Lower lobe of right lung (tissue), 2 donors: ENCODE measurements around the gene NR1D2. TPM values are rescaled to one million over a fixed set of nuclear protein-coding genes. Genes with fewer than 3 reads are reported as not detected.
"Not testable (repeated sequence)": the region's sequence is repeated elsewhere in the genome, so short reads cannot be mapped to it uniquely, and the experiment has no call there.

Source experiments
- ATAC-seq, 2 donors: fragments of 200-7000 bp; cut with Tn5 transposase; one replicate each; pipeline ENCODE4 v1.9.1; 2020 to 2022; ENCODE audit warnings: mild to moderate bottlenecking in 2 of 2, moderate library complexity in 2 of 2
- DNase-seq: peaks from one replicate; pipeline ENCODE4 v3.0.0-alpha.2; 2020
- H3K27ac ChIP-seq: fragments of 200-600 bp; one replicate; pipeline ENCODE4 v1.8.0; 2022
- H3K27me3 ChIP-seq: fragments of 200-600 bp; one replicate; pipeline ENCODE4 v1.8.0; 2022; ENCODE audit warnings: low read depth
- H3K36me3 ChIP-seq: fragments of 200-600 bp; one replicate; pipeline ENCODE4 v1.8.0; 2022; ENCODE audit warnings: mild to moderate bottlenecking
- H3K4me1 ChIP-seq: fragments of 200-600 bp; one replicate; pipeline ENCODE4 v1.8.0; 2022
- H3K4me3 ChIP-seq: fragments of 200-600 bp; one replicate; pipeline ENCODE4 v1.8.0; 2022; ENCODE audit warnings: mild to moderate bottlenecking
- H3K9me3 ChIP-seq: fragments of 200-600 bp; one replicate; pipeline ENCODE4 v1.8.0; 2022
- intact Hi-C: fragments of 100-400 bp; cut with DNase I; formaldehyde crosslinking; loops from one replicate; pipeline ENCODE4 v1.11.0; 2022
- total RNA-seq: library from RNA; stranded (reverse); fragmentation: NEBNext Ultra II Directional; extraction: Animal tissue kit (Norgen Biotek cat#: 25700); gene quantifications from one replicate; pipeline ENCODE4 v1.2.1, GENCODE V29; 2021
- TF ChIP-seq, protein P1 (sequence below): fragments of 200-600 bp; IDR thresholded peaks from one replicate; pipeline ENCODE4 v1.8.0; 2022; ENCODE audit warnings: antibody characterized with exemption, mild to moderate bottlenecking
- donor health status: DM: no; HTN: yes; CAD: no; lungs with severe emphysema.

The NR1D2 gene
- total RNA-seq, 1 donor from 2014 or later: 53.7 TPM

DNA sequence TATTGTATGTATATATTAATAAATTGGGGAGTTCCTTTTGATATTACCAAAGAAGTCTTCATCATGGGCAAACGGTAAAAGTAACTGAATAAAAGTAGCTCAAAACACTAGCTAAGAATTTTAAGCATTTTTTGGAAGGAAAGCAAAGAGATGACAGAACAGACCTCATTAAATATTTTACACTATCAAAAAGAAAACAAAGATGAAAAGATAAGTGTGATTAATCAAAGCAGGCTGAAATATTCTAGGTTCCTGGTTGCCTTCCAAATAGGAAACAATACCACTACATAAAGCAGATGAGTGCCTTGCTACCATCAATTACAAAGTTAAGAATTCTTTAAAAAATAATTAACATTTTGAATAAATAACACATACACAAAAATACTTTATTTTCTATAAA lies 31.9 kb upstream of the NR1D2 start:
- Histone ChIP-seq H3K36me3 (peaks cover 29% of the 10 kb centered on the region), H3K27me3 (no peaks in the 10 kb centered on the region), H3K9me3 (no peaks in the 10 kb centered on the region), H3K4me3 (no peak overlapping the region), H3K4me1 (peaks cover 22% of the 10 kb centered on the region), H3K27ac (no peak overlapping the region)
- intact Hi-C loops: no loop called here
- DNase-seq (no peak), ATAC-seq (no peak)
- TF ChIP-seq, protein P1, sequence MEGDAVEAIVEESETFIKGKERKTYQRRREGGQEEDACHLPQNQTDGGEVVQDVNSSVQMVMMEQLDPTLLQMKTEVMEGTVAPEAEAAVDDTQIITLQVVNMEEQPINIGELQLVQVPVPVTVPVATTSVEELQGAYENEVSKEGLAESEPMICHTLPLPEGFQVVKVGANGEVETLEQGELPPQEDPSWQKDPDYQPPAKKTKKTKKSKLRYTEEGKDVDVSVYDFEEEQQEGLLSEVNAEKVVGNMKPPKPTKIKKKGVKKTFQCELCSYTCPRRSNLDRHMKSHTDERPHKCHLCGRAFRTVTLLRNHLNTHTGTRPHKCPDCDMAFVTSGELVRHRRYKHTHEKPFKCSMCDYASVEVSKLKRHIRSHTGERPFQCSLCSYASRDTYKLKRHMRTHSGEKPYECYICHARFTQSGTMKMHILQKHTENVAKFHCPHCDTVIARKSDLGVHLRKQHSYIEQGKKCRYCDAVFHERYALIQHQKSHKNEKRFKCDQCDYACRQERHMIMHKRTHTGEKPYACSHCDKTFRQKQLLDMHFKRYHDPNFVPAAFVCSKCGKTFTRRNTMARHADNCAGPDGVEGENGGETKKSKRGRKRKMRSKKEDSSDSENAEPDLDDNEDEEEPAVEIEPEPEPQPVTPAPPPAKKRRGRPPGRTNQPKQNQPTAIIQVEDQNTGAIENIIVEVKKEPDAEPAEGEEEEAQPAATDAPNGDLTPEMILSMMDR: no peak

DNA sequence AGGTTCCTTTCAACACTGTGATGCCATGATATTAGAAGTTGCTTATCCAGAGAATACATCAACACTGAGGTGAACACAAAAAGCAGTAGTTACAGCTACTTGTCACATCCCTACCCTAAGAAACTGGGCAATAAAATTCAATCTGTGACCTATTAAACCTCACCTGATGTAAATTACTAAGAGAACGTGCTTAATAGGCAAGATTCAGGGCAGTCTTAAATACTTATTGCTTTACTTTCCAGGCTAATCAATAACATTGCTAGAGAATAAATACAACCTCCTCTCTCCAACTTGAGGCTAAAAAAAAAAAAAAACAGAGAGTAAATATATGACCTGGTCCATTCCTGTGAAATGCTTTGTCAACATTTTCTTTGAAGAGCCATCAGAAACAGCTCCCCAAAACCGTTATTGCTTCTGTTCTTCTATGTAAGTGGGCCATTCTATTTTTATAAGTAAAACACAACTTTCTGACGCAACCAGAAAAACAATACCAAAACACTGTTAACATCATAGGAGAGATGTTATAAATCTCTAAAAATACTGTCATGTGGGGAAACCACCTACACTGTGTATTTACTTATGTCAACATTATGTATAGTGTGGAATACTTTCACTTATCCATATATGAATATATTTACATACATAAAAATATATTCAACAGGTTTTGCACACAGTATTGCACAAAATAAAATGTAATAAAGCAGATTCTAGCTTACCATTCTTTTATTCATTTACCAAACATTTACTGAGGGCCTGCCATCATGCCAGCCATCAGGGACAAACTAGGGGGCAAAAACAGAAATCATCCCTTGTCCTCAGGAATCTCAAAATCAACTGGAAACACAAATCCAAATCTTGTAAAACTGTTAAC lies 31.0 kb upstream of the NR1D2 start:
- Histone ChIP-seq H3K9me3 (no peaks in the 10 kb centered on the region), H3K4me1 (peaks cover 31% of the 10 kb centered on the region), H3K27ac (no peak overlapping the region), H3K36me3 (peaks cover 32% of the 10 kb centered on the region), H3K27me3 (no peaks in the 10 kb centered on the region), H3K4me3 (no peak overlapping the region)
- ATAC-seq: no peak
- DNase-seq: no peak
- intact Hi-C loops: no loop called here
- TF ChIP-seq, protein P1: no peak

DNA sequence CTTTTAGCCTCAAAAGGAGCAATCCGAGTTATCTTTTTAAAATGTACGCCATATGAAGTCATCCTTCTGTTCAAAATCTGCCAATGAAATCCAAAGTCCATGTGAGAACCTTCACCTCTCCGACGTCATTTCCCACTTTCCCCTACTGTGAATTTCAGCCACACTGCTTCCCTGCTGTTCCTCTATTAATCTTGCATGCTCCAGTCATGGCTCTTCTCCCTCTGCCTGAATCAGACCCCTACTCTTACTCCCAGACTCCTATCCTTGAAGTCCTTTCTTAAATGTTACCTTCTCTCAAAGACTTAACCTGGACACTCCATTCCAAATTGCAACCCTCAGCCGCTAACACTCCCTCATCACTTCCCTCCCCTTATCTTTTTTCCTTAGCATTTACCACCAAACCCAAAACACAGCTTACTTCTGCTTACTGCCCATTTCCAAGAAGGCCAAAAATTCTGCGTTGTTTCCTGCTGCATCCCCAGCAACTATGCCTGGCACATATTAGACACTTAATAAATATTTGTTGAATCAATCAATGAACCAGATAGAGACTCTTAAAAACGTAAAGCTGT lies 29.5 kb upstream of the NR1D2 start:
- H3K9me3 ChIP-seq: no peaks in the 10 kb centered on the region
- H3K4me1 ChIP-seq: peaks cover 43% of the 10 kb centered on the region
- H3K27me3 ChIP-seq: no peaks in the 10 kb centered on the region
- peak overlapping the region; percentile 94 for H3K4me3 ChIP-seq
- TF ChIP-seq, protein P1: no peak
- intact Hi-C loops: no loop called here
- DNase-seq (no peak), ATAC-seq (no peak)
- peak overlapping the region; percentile 92 for H3K27ac ChIP-seq
- H3K36me3 ChIP-seq: peaks cover 32% of the 10 kb centered on the region

DNA sequence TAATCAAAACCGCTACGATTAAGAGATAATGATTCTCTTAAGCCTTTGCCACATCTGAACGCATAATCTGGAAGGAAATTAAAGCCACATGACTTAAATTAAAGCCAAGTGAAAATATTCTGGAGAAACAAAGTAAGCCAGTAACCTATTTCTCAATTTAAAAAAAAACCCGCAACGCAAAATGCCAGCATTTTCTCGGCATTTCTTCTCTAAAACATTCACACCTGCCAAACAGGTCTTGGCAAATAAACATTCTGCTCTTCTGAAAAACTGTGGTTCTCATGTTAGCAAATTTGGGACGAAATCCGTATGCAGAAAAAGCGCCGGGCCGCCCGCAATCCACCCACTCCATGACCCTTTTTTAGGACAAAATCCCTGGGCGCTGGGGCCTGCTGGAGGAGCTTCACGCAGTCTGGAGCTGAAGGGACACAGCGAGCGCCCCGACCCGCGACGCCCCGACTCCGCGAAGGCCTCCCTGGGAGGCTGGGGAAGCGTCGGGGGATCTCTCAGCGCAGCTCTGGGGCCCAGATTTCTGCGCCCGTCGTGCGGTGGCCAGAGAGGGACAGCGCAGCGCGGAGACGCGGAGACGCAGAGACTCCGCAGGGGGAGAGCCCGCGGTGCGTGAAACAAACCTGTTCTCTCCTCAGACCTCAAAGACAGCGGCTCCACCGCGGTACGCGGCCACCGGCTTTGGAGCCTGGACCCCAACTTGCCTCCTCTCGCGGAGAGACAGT lies 28.8 kb upstream of the NR1D2 start:
- Histone ChIP-seq H3K9me3 (no peaks in the 10 kb centered on the region), H3K27ac (peak overlapping the region; percentile 92), H3K27me3 (no peaks in the 10 kb centered on the region), H3K36me3 (peaks cover 33% of the 10 kb centered on the region), H3K4me3 (peak overlapping the region; percentile 94), H3K4me1 (peaks cover 44% of the 10 kb centered on the region)
- DNase-seq: no peak
- peak; percentile 69 to 77 for ATAC-seq
- TF ChIP-seq, protein P1: no peak
- intact Hi-C loops: no loop called here

DNA sequence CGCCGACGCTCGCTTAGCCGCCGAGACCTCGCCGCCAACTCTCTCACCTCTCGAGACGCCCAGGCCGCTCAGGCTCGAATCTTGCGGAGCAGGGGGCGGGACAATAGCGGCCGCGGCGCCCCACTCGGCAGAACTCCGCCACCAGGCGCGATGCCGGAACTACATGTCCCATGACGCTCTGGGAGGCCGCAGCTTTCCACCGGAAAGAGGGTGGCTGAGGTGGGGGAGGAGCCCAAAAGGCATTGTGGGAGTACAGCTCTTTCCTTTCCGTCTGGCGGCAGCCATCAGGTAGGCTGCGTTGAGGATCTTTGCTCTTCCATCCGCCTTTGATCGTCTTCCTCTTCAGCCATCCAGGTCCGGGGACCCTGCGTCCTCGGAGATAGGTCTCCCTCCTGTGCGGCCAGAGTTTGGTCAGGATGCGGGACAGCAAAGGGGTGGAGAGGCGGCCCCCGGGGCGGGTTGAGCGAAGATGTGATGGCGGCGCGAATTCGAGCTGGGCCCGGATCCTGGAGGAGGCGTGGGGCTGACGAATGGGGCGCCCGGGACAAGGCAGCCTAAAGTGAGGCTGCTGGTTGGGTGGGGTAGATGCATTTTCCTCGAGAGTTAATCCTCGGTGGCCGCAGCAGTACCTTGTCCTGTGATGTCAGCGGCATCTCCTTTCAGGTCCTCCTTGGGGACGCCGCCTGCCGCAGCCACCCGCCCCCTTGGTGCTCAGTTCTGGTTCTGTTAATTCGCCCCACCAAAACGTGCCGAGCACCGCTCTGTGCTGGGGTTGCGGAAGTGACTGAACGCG lies 28.0 kb upstream of the NR1D2 start, which contains the start of the genes NKIRAS1 and RPL15:
TSS of gene NKIRAS1 (minus strand) at position 105 of the 793 bp plus-strand sequence. CDS start 6,086 bp downstream, outside the sequence.
TSS of gene RPL15 (plus strand) at position 247 of the 793 bp plus-strand sequence. CDS start 728 bp downstream, outside the sequence.
- intact Hi-C loops: no loop called here
- Histone ChIP-seq H3K4me1 (peaks cover 44% of the 10 kb centered on the region), H3K4me3 (peak within 1 kb of the TSS; percentile 94), H3K27me3 (no peaks in the 10 kb centered on the region), H3K36me3 (peaks cover 40% of the 10 kb centered on the region), H3K9me3 (no peaks in the 10 kb centered on the region), H3K27ac (peak within 1 kb of the TSS; percentile 92)
- ATAC-seq (peak; percentile 99), DNase-seq (peak; percentile 98)
- TF ChIP-seq, protein P1: peak; percentile 57

DNA sequence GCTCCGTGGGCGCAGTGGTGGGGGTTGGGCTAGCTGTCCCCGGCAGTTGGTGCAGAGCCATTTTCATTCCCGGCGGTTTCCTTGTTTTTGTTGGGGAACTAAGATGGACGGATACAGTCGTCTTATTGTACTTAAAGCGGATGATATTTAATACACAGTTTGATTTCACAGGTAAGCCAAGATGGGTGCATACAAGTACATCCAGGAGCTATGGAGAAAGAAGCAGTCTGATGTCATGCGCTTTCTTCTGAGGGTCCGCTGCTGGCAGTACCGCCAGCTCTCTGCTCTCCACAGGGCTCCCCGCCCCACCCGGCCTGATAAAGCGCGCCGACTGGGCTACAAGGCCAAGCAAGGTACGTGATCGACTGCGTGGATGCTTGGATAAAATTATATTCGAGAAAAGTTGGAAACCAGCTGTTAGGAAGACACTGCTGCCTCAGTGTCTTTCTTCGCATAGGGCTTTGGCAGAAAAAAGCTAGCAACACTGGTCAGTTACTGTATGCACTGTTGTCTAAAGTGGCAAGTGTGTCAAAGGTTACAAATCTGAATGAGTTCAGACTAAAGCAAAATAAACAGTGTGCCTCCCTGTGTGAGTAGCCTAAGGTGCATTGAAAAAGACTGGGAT lies 27.3 kb upstream of the NR1D2 start:
- ATAC-seq: peak in 1 of 2 donors; percentile 79
- Histone ChIP-seq H3K4me3 (peak overlapping the region; percentile 94), H3K36me3 (peaks cover 47% of the 10 kb centered on the region), H3K4me1 (peaks cover 44% of the 10 kb centered on the region), H3K27ac (peak overlapping the region; percentile 92)
- DNase-seq, H3K9me3 ChIP-seq, H3K27me3 ChIP-seq, intact Hi-C loops: not testable (repeated sequence)

DNA sequence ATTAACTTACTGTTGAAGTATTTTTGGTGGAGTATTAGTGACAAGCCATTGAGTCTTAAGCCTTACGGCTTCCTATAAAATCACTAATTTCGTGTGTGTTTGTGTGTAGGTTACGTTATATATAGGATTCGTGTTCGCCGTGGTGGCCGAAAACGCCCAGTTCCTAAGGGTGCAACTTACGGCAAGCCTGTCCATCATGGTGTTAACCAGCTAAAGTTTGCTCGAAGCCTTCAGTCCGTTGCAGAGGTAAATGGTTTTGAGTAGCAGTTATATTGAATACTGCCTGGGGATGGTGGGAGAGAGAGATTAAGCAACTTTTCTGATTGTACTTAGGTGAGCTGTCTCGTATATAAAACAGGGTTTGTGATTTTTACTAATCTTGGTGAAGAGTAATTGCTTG lies 26.8 kb upstream of the NR1D2 start:
- H3K4me1 ChIP-seq: peaks cover 44% of the 10 kb centered on the region
- H3K9me3 ChIP-seq, ATAC-seq, intact Hi-C loops, DNase-seq, H3K27me3 ChIP-seq: not testable (repeated sequence)
- peak overlapping the region; percentile 94 for H3K4me3 ChIP-seq
- H3K36me3 ChIP-seq: peaks cover 47% of the 10 kb centered on the region
- peak overlapping the region; percentile 92 for H3K27ac ChIP-seq
